ENCODE measurements around the gene SNCAIP. TPM values are rescaled to one million over a fixed set of nuclear protein-coding genes. Genes with fewer than 3 reads are reported as not detected.

Gene SNCAIP
- total RNA-seq, 3 donors from 2014 or later (not counting 1 experiment from before 2014, with no cell fraction given) = 0.73 TPM; not detected in 2

GRCh38 chr5:122341087-122341486 lies 29.1 kb downstream of the SNCAIP start:
- no peak overlapping the region for H3K27ac ChIP-seq (ENCODE audit: low read length)
- ATAC-seq (no peak), DNase-seq (no peak)
- H3K27me3 ChIP-seq (ENCODE audit: control insufficient read depth, insufficient read depth, low read length) = no peaks in the 10 kb centered on the region
- no peaks in the 10 kb centered on the region for H3K4me1 ChIP-seq (ENCODE audit: control insufficient read depth, insufficient read depth, low read length)
- no peak for TF ChIP-seq CTCF (IDR thresholded peaks at IDR 0.05)
- Mint-ChIP-seq H3K27ac (no peak overlapping the region), H3K9me3 (peaks cover 3 to 4% of the 10 kb centered on the region in 2 donors), H3K36me3 (no peaks in the 10 kb centered on the region), H3K4me3 (no peak overlapping the region), H3K4me1 (no peaks in the 10 kb centered on the region), H3K27me3 (ENCODE audit: low read depth in 2 of 2) (no peaks in the 10 kb centered on the region)
- WGBS (ENCODE audit: insufficient coverage) = 86% methylated on average over 3 of the region's 3 CpGs
- no peak overlapping the region for H3K4me3 ChIP-seq (ENCODE audit: low read length)
- peaks cover 2% of the 10 kb centered on the region for H3K9me3 ChIP-seq (ENCODE audit: control insufficient read depth, insufficient read depth, low read length)
- intact Hi-C loops (cut with micrococcal nuclease) = no loop called here
- no peaks in the 10 kb centered on the region for H3K36me3 ChIP-seq (ENCODE audit: control insufficient read depth, insufficient read depth, low read length)

GRCh38 chr5:122342256-122342655 lies 30.2 kb downstream of the SNCAIP start:
- no peak overlapping the region for H3K27ac ChIP-seq (ENCODE audit: low read length)
- Mint-ChIP-seq H3K36me3 (no peaks in the 10 kb centered on the region), H3K27ac (no peak overlapping the region), H3K27me3 (ENCODE audit: low read depth in 2 of 2) (no peaks in the 10 kb centered on the region), H3K4me3 (no peak overlapping the region), H3K4me1 (no peaks in the 10 kb centered on the region), H3K9me3 (peaks cover 3 to 4% of the 10 kb centered on the region in 2 donors)
- no peaks in the 10 kb centered on the region for H3K36me3 ChIP-seq (ENCODE audit: control insufficient read depth, insufficient read depth, low read length)
- H3K4me3 ChIP-seq (ENCODE audit: low read length) = no peak overlapping the region
- H3K9me3 ChIP-seq (ENCODE audit: control insufficient read depth, insufficient read depth, low read length) = peaks cover 2% of the 10 kb centered on the region
- no peak for TF ChIP-seq CTCF (IDR thresholded peaks at IDR 0.05)
- H3K27me3 ChIP-seq (ENCODE audit: control insufficient read depth, insufficient read depth, low read length) = no peaks in the 10 kb centered on the region
- 72% methylated on average over 3 of the region's 4 CpGs for WGBS (ENCODE audit: insufficient coverage)
- intact Hi-C loops (cut with micrococcal nuclease) = no loop called here
- H3K4me1 ChIP-seq (ENCODE audit: control insufficient read depth, insufficient read depth, low read length) = no peaks in the 10 kb centered on the region
- DNase-seq (no peak), ATAC-seq (no peak)

GRCh38 chr5:122346897-122347581 lies 35.0 kb downstream of the SNCAIP start:
- Mint-ChIP-seq H3K27ac (no peak overlapping the region), H3K9me3 (peaks cover 3 to 7% of the 10 kb centered on the region in 2 donors), H3K27me3 (ENCODE audit: low read depth in 2 of 2) (no peaks in the 10 kb centered on the region), H3K36me3 (no peaks in the 10 kb centered on the region), H3K4me3 (no peak overlapping the region), H3K4me1 (no peaks in the 10 kb centered on the region)
- Histone ChIP-seq H3K27ac (ENCODE audit: low read length) (no peak overlapping the region), H3K9me3 (ENCODE audit: control insufficient read depth, insufficient read depth, low read length) (no peaks in the 10 kb centered on the region), H3K4me1 (ENCODE audit: control insufficient read depth, insufficient read depth, low read length) (no peaks in the 10 kb centered on the region), H3K4me3 (ENCODE audit: low read length) (no peak overlapping the region), H3K36me3 (ENCODE audit: control insufficient read depth, insufficient read depth, low read length) (no peaks in the 10 kb centered on the region), H3K27me3 (ENCODE audit: control insufficient read depth, insufficient read depth, low read length) (no peaks in the 10 kb centered on the region)
- ATAC-seq = no peak
- no peak for DNase-seq
- no CpG with 5 or more reads among the region's 3 CpGs for WGBS (ENCODE audit: insufficient coverage)
- TF ChIP-seq CTCF (IDR thresholded peaks at IDR 0.05) = no peak
- intact Hi-C loops (cut with micrococcal nuclease) = no loop called here

- Histone ChIP-seq H3K4me1 (ENCODE audit: control insufficient read depth, insufficient read depth, low read length) (no peaks in the 10 kb centered on the region), H3K27ac (ENCODE audit: low read length) (no peak overlapping the region), H3K36me3 (ENCODE audit: control insufficient read depth, insufficient read depth, low read length) (no peaks in the 10 kb centered on the region), H3K27me3 (ENCODE audit: control insufficient read depth, insufficient read depth, low read length) (no peaks in the 10 kb centered on the region), H3K9me3 (ENCODE audit: control insufficient read depth, insufficient read depth, low read length) (no peaks in the 10 kb centered on the region), H3K4me3 (ENCODE audit: low read length) (no peak overlapping the region)
- Mint-ChIP-seq H3K36me3 (no peaks in the 10 kb centered on the region), H3K4me1 (no peaks in the 10 kb centered on the region), H3K27ac (no peak overlapping the region), H3K9me3 (peaks cover 0 to 9% of the 10 kb centered on the region in 2 donors), H3K27me3 (ENCODE audit: low read depth in 2 of 2) (no peaks in the 10 kb centered on the region), H3K4me3 (no peak overlapping the region)
- intact Hi-C loops (cut with micrococcal nuclease) = no loop called here
- no peak for ATAC-seq
- no peak for DNase-seq
- WGBS (ENCODE audit: insufficient coverage) = 87% methylated on average over 3 of the region's 3 CpGs
- no peak for TF ChIP-seq CTCF (IDR thresholded peaks at IDR 0.05)
Observed at GRCh38 chr5:122350496-122350895, 38.5 kb downstream of the SNCAIP start.

Measured in natural killer cell (primary cell).